Right cardiac atrium (tissue), 5 donors: ENCODE results near the gene MDGA2. TPM values are rescaled to one million over a fixed set of nuclear protein-coding genes. Genes with fewer than 3 reads are reported as not detected.
A peak's percentile ranks its signal among the peaks of the same experiment; 100 is the strongest.

Experiments used
- ATAC-seq, 2 donors: fragments of 200-7000 bp; cut with Tn5 transposase; one replicate each; pipeline versions ENCODE4 v1.8.0 to v1.9.1; 2020; ENCODE audit warnings: moderate library complexity in 2 of 2, mild to moderate bottlenecking in 1 of 2
- DNase-seq, 3 donors: peaks; one replicate each; pipeline ENCODE4 v3.0.0-alpha.2; 2020
- H3K27ac ChIP-seq: one replicate; pipeline ENCODE4 v1.5.1; 2013; ENCODE audit warnings: mild to moderate bottlenecking, low read length, control low read depth, moderate library complexity
- H3K27me3 ChIP-seq: one replicate; pipeline ENCODE4 v1.6.1; 2013; ENCODE audit not compliant: control insufficient read depth, insufficient read depth
- H3K4me1 ChIP-seq: one replicate; pipeline ENCODE4 v1.6.1; 2013; ENCODE audit warnings: low read length; ENCODE audit not compliant: control insufficient read depth, insufficient read depth
- H3K4me3 ChIP-seq: one replicate; pipeline ENCODE4 v1.5.1; 2013; ENCODE audit warnings: low read length, control low read depth
- H3K9me3 ChIP-seq: one replicate; pipeline ENCODE4 v1.6.1; 2013; ENCODE audit warnings: low read length; ENCODE audit not compliant: control insufficient read depth
- WGBS: extraction: QIAGEN DNeasy Blood & Tissue Kit; methylation state at CpG from one replicate; pipeline ENCODE4 v1.1.7; 2013; 5-methylcytosine and 5-hydroxymethylcytosine counted together
- intact Hi-C, 4 donors: fragments of 100-400 bp; cut with DNase I; formaldehyde crosslinking; loops; one replicate each; pipeline versions ENCODE4 v1.11.0 to v1.14.0; 2022 to 2023
- polyA plus RNA-seq: library from polyadenylated mRNA; stranded (reverse); fragments of 200-250 nt; gene quantifications from one replicate; pipeline ENCODE4 v1.2.3, GENCODE V29; 2013
- total RNA-seq, 4 donors: library from RNA; stranded (reverse); fragmentation: NEBNext Ultra II Directional; extraction: Animal tissue kit (Norgen Biotek cat#: 25700); gene quantifications; one replicate each; pipeline ENCODE4 v1.2.1, GENCODE V29; 2021
- donor health status: healthy with polysubstance abuse.
- donor health status: DM: no; HTN: yes; CAD: no.
- donor health status: DM: no; HTN: no; CAD: no.
- donor health status: DM: no; HTN: yes; CAD: no; lungs with severe emphysema.
- donor health status: DM: yes; HTN: yes; CAD: no.

MDGA2 gene
- total and polyA plus RNA-seq, 5 donors, result 0.14 TPM; not detected in 4

DNA sequence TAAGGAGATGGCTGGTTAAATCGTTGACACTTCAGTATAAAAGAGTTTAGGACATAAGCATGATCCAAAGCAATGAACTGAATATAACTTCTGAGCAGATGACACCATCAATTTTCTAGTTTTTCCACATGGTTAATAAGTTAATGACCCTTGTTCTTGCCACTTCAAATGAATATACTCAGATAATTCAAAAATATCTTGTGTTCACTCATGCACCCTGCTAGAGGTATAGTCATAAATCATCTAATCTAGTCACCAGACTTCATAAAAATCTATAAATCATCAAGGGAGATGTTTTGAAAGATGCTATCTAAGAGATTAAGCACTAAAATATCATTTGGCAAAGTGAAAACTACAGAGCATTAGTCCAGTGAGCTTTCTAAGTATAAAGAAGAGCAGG, 131.9 kb downstream of the MDGA2 start:
- intact Hi-C loops, result no loop called here
- no peaks in the 10 kb centered on the region for H3K27me3 ChIP-seq
- WGBS, result 83% methylated on average over 1 of the region's 1 CpG
- no peaks in the 10 kb centered on the region for H3K9me3 ChIP-seq
- no peak overlapping the region for H3K4me3 ChIP-seq
- DNase-seq (no peak), ATAC-seq (no peak)
- H3K4me1 ChIP-seq, result no peaks in the 10 kb centered on the region
- no peak overlapping the region for H3K27ac ChIP-seq

DNA sequence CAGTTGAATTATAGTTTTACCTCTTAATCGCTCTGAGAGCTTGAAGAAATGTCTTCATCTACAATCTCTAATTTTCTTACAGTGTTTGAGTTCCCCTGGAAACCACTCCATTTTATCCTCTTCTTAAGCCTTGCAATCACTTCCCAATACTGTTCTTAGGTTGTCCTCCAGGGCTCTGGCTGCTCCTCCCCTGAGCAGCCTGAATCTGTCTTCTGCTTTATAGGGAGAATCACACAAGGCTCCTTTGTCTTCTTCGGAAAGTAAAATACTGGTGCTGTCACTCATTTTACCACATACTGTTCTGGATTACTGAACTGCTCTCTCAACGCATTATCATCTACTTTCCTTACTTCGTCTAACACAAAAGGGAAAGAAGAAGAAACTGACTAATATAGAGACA, 133.7 kb downstream of the MDGA2 start:
- no peak for DNase-seq
- H3K27me3 ChIP-seq, result no peaks in the 10 kb centered on the region
- WGBS, result 59% methylated on average over 4 of the region's 4 CpGs
- no peak for ATAC-seq
- intact Hi-C loops, result no loop called here
- no peaks in the 10 kb centered on the region for H3K9me3 ChIP-seq
- no peak overlapping the region for H3K27ac ChIP-seq
- H3K4me3 ChIP-seq, result no peak overlapping the region
- H3K4me1 ChIP-seq, result no peaks in the 10 kb centered on the region

DNA sequence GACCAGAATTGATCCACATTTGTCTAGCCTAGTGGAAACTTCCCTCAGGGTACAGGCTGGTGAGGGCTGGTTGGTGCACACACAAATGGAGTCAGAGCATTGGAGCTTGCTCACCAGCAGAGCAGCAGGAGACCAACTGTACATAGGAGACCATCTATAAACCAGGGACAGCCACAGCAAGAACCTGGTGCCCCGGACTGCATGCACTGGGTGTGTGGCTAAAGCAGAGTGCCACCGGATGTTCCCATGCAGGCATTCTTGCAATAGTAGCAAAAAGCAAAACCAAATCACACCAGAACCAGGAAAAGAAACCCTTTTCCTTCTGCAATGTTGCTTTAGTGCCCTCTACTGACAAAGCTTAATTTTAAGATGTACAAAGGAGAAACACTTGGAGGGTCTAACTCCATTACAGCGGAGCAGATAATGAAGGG, 136.4 kb downstream of the MDGA2 start:
- 37% methylated on average over 3 of the region's 3 CpGs for WGBS
- intact Hi-C loops, result no loop called here
- Histone ChIP-seq H3K27me3 (no peaks in the 10 kb centered on the region), H3K4me1 (no peaks in the 10 kb centered on the region), H3K4me3 (no peak overlapping the region), H3K27ac (no peak overlapping the region), H3K9me3 (no peaks in the 10 kb centered on the region)
- no peak for ATAC-seq
- DNase-seq, result peak in 1 of 3 donors; percentile 22

DNA sequence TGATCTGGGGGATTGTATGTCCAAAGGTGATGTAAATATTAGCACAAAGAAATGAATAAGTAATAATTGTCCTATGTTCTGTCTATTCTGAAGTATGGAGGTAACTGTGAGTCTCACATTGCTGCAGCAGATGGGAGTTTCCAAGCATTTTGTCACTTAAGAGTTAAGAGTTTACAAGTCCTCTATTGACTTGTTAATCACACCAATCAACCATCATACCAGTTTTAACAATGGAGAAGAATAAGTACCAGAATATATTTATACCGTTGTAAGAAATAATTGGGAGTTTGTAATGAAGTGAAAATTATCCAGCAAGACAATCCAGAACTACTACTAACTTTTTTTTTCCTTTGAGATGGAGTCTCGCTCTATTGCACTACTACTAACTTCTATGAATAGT, 139.1 kb downstream of the MDGA2 start:
- H3K27me3 ChIP-seq, result no peaks in the 10 kb centered on the region
- H3K9me3 ChIP-seq, result no peaks in the 10 kb centered on the region
- H3K27ac ChIP-seq, result no peak overlapping the region
- DNase-seq, result no peak
- H3K4me1 ChIP-seq, result no peaks in the 10 kb centered on the region
- no peak overlapping the region for H3K4me3 ChIP-seq
- ATAC-seq, result no peak
- 74% methylated on average over 2 of the region's 2 CpGs for WGBS
- intact Hi-C loops, result no loop called here

DNA sequence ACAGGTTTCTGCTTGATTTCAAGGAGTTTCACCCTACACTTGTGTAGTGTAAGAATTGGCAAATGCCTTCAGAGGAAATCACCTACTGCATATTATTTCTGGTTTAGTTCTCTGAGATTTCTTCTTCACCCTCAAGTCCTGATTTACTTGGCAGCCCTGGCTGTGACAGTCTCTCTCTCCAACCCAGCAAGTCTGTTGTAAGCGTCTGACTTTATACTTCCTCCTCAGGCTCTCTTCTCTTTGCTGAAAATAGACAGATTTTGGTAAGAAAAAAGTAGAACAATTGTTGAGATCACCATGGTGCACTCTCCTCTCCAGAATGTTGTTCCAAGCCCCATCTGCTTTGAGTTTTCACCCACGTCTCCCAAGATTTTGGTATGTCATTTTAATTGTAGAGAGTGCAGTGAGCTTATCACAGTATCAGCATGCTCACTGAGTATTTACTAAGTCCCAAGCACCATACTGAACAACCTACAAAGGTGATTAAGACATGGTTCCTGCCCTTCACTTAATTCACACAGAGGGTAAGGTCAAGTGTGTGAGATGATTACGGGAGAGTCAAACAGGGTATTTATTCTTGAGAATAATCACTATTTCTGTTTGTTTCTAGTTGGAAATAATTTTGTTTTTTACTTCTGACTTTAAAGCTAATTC, 148.7 kb downstream of the MDGA2 start:
- ATAC-seq, result no peak
- WGBS, result 54% methylated on average over 3 of the region's 3 CpGs
- DNase-seq, result no peak
- Histone ChIP-seq H3K4me1 (no peaks in the 10 kb centered on the region), H3K4me3 (no peak overlapping the region), H3K9me3 (no peaks in the 10 kb centered on the region), H3K27ac (no peak overlapping the region), H3K27me3 (no peaks in the 10 kb centered on the region)
- intact Hi-C loops, result no loop called here

DNA sequence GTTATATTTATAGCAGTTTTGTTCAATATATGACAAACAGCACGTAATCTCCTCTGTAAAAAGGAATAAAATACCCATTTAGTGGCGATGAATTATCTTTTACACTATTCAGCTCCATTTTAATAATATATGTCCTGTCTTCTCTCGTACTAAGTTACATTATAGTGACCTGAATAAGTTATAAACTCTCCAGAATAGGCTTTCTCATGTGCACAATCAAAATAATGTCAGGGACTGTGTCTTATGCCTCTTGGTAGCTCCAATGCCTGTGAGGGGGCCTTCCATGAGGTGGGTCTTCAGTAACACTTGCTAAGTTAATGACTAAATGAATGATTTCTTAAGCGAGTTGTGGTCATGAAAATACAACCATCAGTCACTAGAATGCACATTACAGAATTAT, 150.9 kb downstream of the MDGA2 start:
- Histone ChIP-seq H3K4me3 (no peak overlapping the region), H3K9me3 (no peaks in the 10 kb centered on the region), H3K4me1 (no peaks in the 10 kb centered on the region), H3K27me3 (no peaks in the 10 kb centered on the region), H3K27ac (no peak overlapping the region)
- DNase-seq, result no peak
- WGBS, result 86% methylated on average over 4 of the region's 4 CpGs
- intact Hi-C loops, result no loop called here
- ATAC-seq, result no peak

DNA sequence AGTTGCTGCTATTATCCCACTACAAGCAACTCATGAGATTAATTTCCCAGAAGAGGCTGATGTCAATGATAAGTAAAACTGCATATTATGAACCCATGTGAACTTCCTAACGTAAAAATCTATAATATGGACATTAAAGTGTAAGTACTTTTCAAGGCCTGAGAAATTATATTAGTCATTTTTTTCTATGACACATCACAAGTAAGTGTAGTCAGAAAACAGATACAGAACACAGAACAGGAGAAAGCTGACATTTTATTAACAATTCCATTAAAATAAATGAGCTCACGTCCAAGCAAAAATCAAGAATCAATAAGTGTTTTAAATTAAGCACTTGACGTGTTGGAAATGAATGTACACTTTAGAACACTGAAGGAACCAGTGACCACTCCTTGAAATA, 155.0 kb downstream of the MDGA2 start:
- no peak for DNase-seq
- Histone ChIP-seq H3K27ac (no peak overlapping the region), H3K4me1 (no peaks in the 10 kb centered on the region), H3K27me3 (no peaks in the 10 kb centered on the region), H3K9me3 (no peaks in the 10 kb centered on the region), H3K4me3 (no peak overlapping the region)
- 86% methylated on average over 3 of the region's 3 CpGs for WGBS
- no peak for ATAC-seq
- intact Hi-C loops, result no loop called here

DNA sequence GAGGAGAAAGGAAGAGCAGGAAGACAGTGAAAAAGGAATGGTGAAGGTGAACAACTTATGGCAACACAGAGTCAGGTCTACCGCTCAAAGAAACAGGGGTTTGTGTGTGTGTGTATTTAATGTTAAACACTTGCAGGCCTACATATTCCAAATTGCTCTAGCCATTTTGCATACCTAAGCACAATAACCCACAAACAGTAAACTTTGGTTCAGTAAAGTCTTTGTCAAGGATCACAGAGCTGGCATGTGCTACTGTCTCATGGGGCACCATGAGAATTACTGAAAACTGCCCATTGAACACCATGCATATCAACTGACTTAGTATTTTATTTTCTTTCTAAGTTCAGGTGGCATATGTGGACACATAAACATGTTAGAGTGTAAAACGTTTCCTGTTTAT, 163.6 kb downstream of the MDGA2 start:
- H3K27ac ChIP-seq, result no peak overlapping the region
- H3K27me3 ChIP-seq, result no peaks in the 10 kb centered on the region
- DNase-seq (no peak), ATAC-seq (no peak)
- no peak overlapping the region for H3K4me3 ChIP-seq
- intact Hi-C loops, result no loop called here
- H3K9me3 ChIP-seq, result no peaks in the 10 kb centered on the region
- 84% methylated on average over 2 of the region's 2 CpGs for WGBS
- H3K4me1 ChIP-seq, result no peaks in the 10 kb centered on the region

DNA sequence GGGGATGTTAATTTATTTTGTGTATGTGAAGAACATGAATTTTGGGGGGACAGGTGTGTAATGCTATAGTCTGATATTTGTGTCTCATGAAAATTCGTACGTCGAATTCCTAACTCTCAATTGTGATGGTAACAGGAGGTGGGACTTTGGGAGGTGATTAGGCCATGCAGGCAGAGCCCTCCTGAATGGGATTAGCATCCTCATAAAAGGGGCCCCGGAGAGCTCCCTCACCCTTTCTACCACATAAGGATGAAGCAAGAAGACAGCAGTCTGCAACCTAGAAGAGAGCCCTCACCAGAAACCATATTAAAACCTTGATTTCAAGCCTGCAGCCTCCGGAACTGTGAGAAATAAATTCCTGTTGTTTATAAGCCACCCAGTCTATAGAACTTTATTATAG, 165.4 kb downstream of the MDGA2 start:
- intact Hi-C loops, result no loop called here
- WGBS, result 77% methylated on average over 5 of the region's 5 CpGs

DNA sequence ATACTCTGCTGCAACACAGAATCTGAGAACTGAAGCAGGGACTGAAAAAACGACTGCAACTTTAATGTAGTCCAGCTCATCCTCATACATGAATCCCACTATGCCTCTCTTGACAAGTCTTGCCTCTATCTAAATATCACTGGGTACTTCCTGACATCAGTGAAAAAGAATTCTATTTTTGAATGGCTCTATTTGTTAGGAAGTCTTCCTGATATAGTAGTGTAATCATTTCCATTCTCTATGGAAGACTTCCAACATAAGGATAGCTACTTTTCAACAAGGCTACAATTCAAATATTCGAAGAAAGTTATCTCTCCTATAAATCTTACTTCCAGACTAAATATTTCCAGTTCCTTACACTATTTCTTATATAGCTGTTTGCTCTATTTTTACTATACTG, 167.5 kb downstream of the MDGA2 start:
- intact Hi-C loops, result no loop called here
- no peaks in the 10 kb centered on the region for H3K4me1 ChIP-seq
- WGBS, result 14% methylated on average over 2 of the region's 2 CpGs

More for the DNA sequence above, 165.4 kb downstream of the MDGA2 start:
- H3K4me1 ChIP-seq, result no peaks in the 10 kb centered on the region
- no peak overlapping the region for H3K27ac ChIP-seq
- ATAC-seq, result no peak
- H3K4me3 ChIP-seq, result no peak overlapping the region
- H3K9me3 ChIP-seq, result no peaks in the 10 kb centered on the region
- DNase-seq, result no peak
- H3K27me3 ChIP-seq, result no peaks in the 10 kb centered on the region

DNA sequence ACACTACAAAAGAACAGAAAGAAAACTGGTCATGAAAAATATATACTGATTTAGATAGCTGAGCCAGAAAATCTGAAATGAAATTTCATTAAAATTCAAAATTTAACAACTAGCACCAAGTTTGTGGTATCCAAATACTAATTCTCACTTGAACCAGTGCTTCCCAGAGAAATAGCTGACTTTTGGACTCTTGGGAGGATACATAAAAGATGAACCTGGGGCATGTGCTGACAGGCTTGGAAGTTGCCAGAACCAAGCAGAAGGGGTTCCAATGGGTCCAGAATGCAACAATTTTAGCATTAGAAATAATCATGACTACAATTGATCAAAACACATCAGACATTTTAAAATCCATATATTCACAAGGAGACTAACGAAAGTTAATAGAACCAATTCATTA, 175.0 kb downstream of the MDGA2 start:
- Histone ChIP-seq H3K27me3 (no peaks in the 10 kb centered on the region), H3K27ac (no peak overlapping the region), H3K4me3 (no peak overlapping the region), H3K4me1 (no peaks in the 10 kb centered on the region), H3K9me3 (no peaks in the 10 kb centered on the region)
- DNase-seq, result no peak
- ATAC-seq, result no peak
- intact Hi-C loops, result no loop called here
- WGBS, result 87% methylated on average over 1 of the region's 1 CpG

More for the DNA sequence above, 167.5 kb downstream of the MDGA2 start:
- Histone ChIP-seq H3K4me3 (no peak overlapping the region), H3K27ac (no peak overlapping the region), H3K9me3 (no peaks in the 10 kb centered on the region), H3K27me3 (no peaks in the 10 kb centered on the region)
- ATAC-seq (no peak), DNase-seq (no peak)

DNA sequence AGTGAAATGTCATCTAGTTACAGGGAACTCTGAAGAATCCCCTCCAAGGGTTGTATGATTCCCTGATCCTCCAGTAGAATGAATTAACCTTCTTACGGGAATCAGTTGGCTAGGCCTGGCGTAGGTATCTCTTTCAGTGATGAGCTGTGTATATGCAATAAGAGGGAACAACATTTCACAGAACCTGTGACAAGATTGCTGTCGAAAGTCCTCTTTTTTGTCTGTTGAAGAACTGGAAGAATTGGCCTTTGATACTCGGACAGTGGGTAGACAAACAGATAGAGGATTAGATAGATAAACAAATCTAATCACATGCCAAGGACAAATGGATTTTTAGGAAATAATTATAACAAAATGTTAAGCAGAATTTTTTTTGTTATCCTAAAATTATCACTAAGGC, 184.6 kb downstream of the MDGA2 start:
- no peak overlapping the region for H3K4me3 ChIP-seq
- H3K9me3 ChIP-seq, result no peaks in the 10 kb centered on the region
- 87% methylated on average over 4 of the region's 4 CpGs for WGBS
- DNase-seq (no peak), ATAC-seq (no peak)
- no peaks in the 10 kb centered on the region for H3K4me1 ChIP-seq
- intact Hi-C loops, result no loop called here
- no peaks in the 10 kb centered on the region for H3K27me3 ChIP-seq
- H3K27ac ChIP-seq, result no peak overlapping the region
